Keratinocyte (primary cell): ENCODE data around the gene HOXD8. TPM values are rescaled to one million over a fixed set of nuclear protein-coding genes. Genes with fewer than 3 reads are reported as not detected.

Experiments
- DNase-seq: peaks from one replicate; pipeline ENCODE4 v3.0.0-alpha.2; 2011; ENCODE audit warnings: low read depth, missing footprints, low spot score
- FAIRE-seq: peaks from 2 replicates; lab custom pipeline; 2011; peaks lifted over from hg19 to GRCh38; lab: Jason Lieb, UNC
- H2AFZ ChIP-seq: 2 replicates; pipeline ENCODE4 v1.6.0; 2012; ENCODE audit warnings: low read length, control low read depth, inconsistent platforms; ENCODE audit not compliant: control insufficient read depth
- H3K27ac ChIP-seq: 2 replicates; pipeline ENCODE4 v1.5.1; 2011; ENCODE audit warnings: low read length; ENCODE audit not compliant: control insufficient read depth, insufficient read depth
- H3K27me3 ChIP-seq: 3 replicates; pipeline ENCODE4 v1.6.0; 2011; ENCODE audit warnings: low read length; ENCODE audit not compliant: control insufficient read depth, insufficient read depth; ENCODE audit errors: extremely low read depth
- H3K36me3 ChIP-seq, 2 experiments: 2 replicates in 1 of 2; 3 replicates in 1 of 2; pipeline ENCODE4 v1.5.1; 2011; ENCODE audit warnings: low read length in 2 of 2, mild to moderate bottlenecking in 1 of 2; ENCODE audit not compliant: control insufficient read depth in 2 of 2, insufficient read depth in 2 of 2; ENCODE audit errors: extremely low read depth in 1 of 2
- H3K4me1 ChIP-seq: 3 replicates; pipeline ENCODE4 v1.5.1; 2011; ENCODE audit warnings: low read length; ENCODE audit not compliant: control insufficient read depth, insufficient read depth; ENCODE audit errors: extremely low read depth
- H3K4me2 ChIP-seq: 3 replicates; pipeline ENCODE4 v1.6.0; 2011; ENCODE audit warnings: low read depth, low read length; ENCODE audit not compliant: control insufficient read depth, insufficient read depth; ENCODE audit errors: extremely low read depth
- H3K4me3 ChIP-seq, 3 experiments: fragments of 200-600 bp in 1 of 3; sonication (generic) in 1 of 3; 2 replicates in 2 of 3; 3 replicates in 1 of 3; pipeline ENCODE4 v1.5.1; 2011 to 2016; ENCODE audit warnings: low read length in 3 of 3, mild to moderate bottlenecking in 3 of 3, control low read depth in 2 of 3, inconsistent platforms in 1 of 3, low read depth in 1 of 3, mixed read lengths in 1 of 3, mixed run types in 1 of 3, moderate library complexity in 1 of 3; ENCODE audit not compliant: control insufficient read depth in 2 of 3, insufficient read depth in 2 of 3; ENCODE audit errors: extremely low read depth in 1 of 3
- H3K79me2 ChIP-seq: 2 replicates; pipeline ENCODE4 v1.6.0; 2012; ENCODE audit warnings: low read length; ENCODE audit not compliant: control insufficient read depth, insufficient read depth
- H3K9ac ChIP-seq: 3 replicates; pipeline ENCODE4 v1.6.0; 2011; ENCODE audit warnings: low read length; ENCODE audit not compliant: control insufficient read depth, insufficient read depth; ENCODE audit errors: extremely low read depth
- H3K9me1 ChIP-seq: 3 replicates; pipeline ENCODE4 v1.6.0; 2011; ENCODE audit warnings: low read length; ENCODE audit not compliant: control insufficient read depth, insufficient read depth; ENCODE audit errors: extremely low read depth
- H3K9me3 ChIP-seq: 2 replicates; pipeline ENCODE4 v1.5.1; 2012; ENCODE audit warnings: low read depth, low read length; ENCODE audit not compliant: control insufficient read depth
- H4K20me1 ChIP-seq: 3 replicates; pipeline ENCODE4 v1.6.0; 2011; ENCODE audit warnings: low read length; ENCODE audit not compliant: control insufficient read depth, insufficient read depth; ENCODE audit errors: extremely low read depth
- EZH2 ChIP-seq: IDR thresholded peaks from one replicate; pipeline ENCODE4 v1.6.1; 2012; ENCODE audit warnings: inconsistent platforms, mild to moderate bottlenecking, low read length, moderate library complexity
- dilution Hi-C: fragments of 300-500 bp; cut with MboI; formaldehyde crosslinking; loops from one replicate; pipeline ENCODE4 v1.7.0; 2020; ENCODE audit warnings: low sequenced_read_pairs; ENCODE audit not compliant: extremely low pct_ligation_motif_present
- polyA plus RNA-seq, 5 experiments: library from polyadenylated mRNA; depleted of rRNA in 3 of 5; stranded (reverse) in 3 of 5; stranded (forward) in 1 of 5; unstranded in 1 of 5; fragments of >200 nt; gene quantifications; 1 replicate in 1 of 5; 2 replicates in 3 of 5; 3 replicates in 1 of 5; pipeline versions ENCODE4 v1.2.1 to v1.2.3, GENCODE V29; 2011 to 2012; ENCODE audit warnings: missing spikeins in 2 of 5, low read depth in 1 of 5, low replicate concordance in 1 of 5
- TF ChIP-seq, protein P1 (sequence below), 3 experiments: IDR thresholded peaks in 1 of 3; conservative IDR thresholded peaks in 1 of 3; optimal IDR thresholded peaks in 1 of 3; 2 replicates in 2 of 3; 3 replicates in 1 of 3; pipeline versions ENCODE3 to v1.5.1; 2011; ENCODE audit warnings: low read length in 3 of 3, mild to moderate bottlenecking in 3 of 3, moderate library complexity in 2 of 3, control low read depth in 1 of 3, inconsistent platforms in 1 of 3; ENCODE audit not compliant: insufficient read depth in 2 of 3; ENCODE audit errors: extremely low read depth in 1 of 3

The HOXD8 gene
- polyA plus RNA-seq, 1 donor (not counting 4 experiments of a cell fraction or from before 2014, with no cell fraction given), result not detected

DNA sequence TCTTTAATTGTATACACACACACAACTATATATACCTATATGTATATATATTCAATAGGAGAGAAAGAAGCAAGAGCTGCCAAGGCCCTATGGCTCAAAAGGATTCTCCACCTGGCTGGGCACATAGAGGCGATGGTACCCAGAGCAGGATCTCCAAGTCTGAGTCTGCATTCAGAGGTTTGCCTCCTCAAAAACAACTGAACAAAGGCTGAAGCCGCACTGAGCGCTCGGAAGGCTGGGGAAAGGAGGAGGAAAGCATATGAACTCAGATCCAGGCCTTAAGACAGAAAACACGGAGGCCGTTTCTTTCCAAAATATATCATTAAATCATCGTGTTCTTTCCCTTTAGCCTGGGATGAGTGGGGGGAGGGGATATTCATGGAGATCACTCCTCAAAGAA, 26.3 kb upstream of the HOXD8 start:
- Histone ChIP-seq H2AFZ (no peak overlapping the region), H3K4me1 (peaks cover 5% of the 10 kb centered on the region), H3K27me3 (peaks cover 95% of the 10 kb centered on the region)

DNA sequence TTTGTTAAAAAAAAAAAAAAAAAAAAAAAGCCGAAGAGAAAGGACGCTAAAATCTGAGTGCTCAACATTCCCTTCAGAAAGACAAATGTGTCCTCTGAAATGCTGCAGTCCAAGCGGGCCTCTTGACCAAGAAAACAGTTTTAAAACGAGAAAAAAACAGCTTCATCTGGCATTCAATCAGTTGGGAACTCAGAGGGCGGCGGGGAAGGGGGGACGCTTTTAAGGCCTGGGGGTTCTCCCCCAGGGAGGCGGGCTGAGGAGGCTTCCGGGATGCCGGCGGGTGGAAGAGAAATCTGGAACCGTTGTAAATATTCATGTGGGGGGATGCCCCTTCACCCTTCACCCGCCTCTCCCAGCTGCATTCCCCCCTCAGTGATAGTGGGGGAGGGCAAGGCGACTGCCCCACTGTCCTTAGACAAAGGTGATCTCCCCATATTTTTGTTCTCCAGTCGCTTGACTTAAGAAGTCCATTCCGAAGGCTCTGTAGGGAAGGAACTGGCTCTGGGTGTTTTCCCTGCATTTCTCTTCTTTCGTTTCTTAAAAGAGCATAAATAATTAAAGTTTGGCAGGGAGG, 25.7 kb upstream of the HOXD8 start:
- no peak for FAIRE-seq
- dilution Hi-C loops, result no loop called here

More for the DNA sequence above, 26.3 kb upstream of the HOXD8 start:
- H3K9ac ChIP-seq, result no peak overlapping the region
- H3K36me3 ChIP-seq, result no peaks in the 10 kb centered on the region
- TF ChIP-seq EZH2, result no peak
- TF ChIP-seq, protein P1, sequence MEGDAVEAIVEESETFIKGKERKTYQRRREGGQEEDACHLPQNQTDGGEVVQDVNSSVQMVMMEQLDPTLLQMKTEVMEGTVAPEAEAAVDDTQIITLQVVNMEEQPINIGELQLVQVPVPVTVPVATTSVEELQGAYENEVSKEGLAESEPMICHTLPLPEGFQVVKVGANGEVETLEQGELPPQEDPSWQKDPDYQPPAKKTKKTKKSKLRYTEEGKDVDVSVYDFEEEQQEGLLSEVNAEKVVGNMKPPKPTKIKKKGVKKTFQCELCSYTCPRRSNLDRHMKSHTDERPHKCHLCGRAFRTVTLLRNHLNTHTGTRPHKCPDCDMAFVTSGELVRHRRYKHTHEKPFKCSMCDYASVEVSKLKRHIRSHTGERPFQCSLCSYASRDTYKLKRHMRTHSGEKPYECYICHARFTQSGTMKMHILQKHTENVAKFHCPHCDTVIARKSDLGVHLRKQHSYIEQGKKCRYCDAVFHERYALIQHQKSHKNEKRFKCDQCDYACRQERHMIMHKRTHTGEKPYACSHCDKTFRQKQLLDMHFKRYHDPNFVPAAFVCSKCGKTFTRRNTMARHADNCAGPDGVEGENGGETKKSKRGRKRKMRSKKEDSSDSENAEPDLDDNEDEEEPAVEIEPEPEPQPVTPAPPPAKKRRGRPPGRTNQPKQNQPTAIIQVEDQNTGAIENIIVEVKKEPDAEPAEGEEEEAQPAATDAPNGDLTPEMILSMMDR (optimal IDR thresholded peaks at IDR 0.05 in 1 of 3, IDR thresholded peaks at IDR 0.05 in 1 of 3, conservative IDR thresholded peaks at IDR 0.05 in 1 of 3; ENCODE audit: extremely low read depth in 1 of 3, insufficient read depth in 2 of 3, low read length in 3 of 3), result no peak
- dilution Hi-C loops, result no loop called here
- H4K20me1 ChIP-seq, result peaks cover 3% of the 10 kb centered on the region
- H3K27ac ChIP-seq, result no peak overlapping the region
- DNase-seq (no peak), FAIRE-seq (no peak)
- no peaks in the 10 kb centered on the region for H3K9me1 ChIP-seq
- H3K9me3 ChIP-seq, result no peaks in the 10 kb centered on the region
- H3K4me3 ChIP-seq, result no peak overlapping the region
- H3K79me2 ChIP-seq, result no peaks in the 10 kb centered on the region
- H3K4me2 ChIP-seq, result no peak overlapping the region

More for the DNA sequence above, 25.7 kb upstream of the HOXD8 start:
- Histone ChIP-seq H3K4me1 (peaks cover 5% of the 10 kb centered on the region), H3K36me3 (no peaks in the 10 kb centered on the region), H3K9me3 (no peaks in the 10 kb centered on the region), H3K4me3 (no peak overlapping the region), H3K9ac (no peak overlapping the region), H3K4me2 (peak overlapping the region; percentile 22), H3K9me1 (no peaks in the 10 kb centered on the region), H3K79me2 (no peaks in the 10 kb centered on the region), H2AFZ (no peak overlapping the region), H3K27ac (no peak overlapping the region), H3K27me3 (peaks cover 95% of the 10 kb centered on the region), H4K20me1 (peaks cover 3% of the 10 kb centered on the region)
- DNase-seq, result no peak
- TF ChIP-seq, protein P1 (optimal IDR thresholded peaks at IDR 0.05 in 1 of 3, IDR thresholded peaks at IDR 0.05 in 1 of 3, conservative IDR thresholded peaks at IDR 0.05 in 1 of 3; ENCODE audit: extremely low read depth in 1 of 3, insufficient read depth in 2 of 3, low read length in 3 of 3), result no peak
- peak; percentile 48 for TF ChIP-seq EZH2
